SK-MEL-5 (cell line): ENCODE results near the gene WDR48. TPM values are rescaled to one million over a fixed set of nuclear protein-coding genes. Genes with fewer than 3 reads are reported as not detected.

Source experiments
- DNase-seq: peaks from one replicate; pipeline ENCODE4 v3.0.0-alpha.2; 2016; ENCODE audit warnings: low read depth, low spot score
- in situ Hi-C: cut with HindIII; loops from 2 replicates; pipeline ENCODE4 v1.10.0; 2016; ENCODE audit warnings: low sequenced_read_pairs, high pct_unique_total_duplicates, low pct_unique_long_range_greater_than_20kb
- total RNA-seq: library from RNA; depleted of rRNA; stranded (reverse); fragments of >200 nt; shearing (Covaris generic); gene quantifications from 2 replicates; pipeline ENCODE4 v1.2.3, GENCODE V29; 2014

The WDR48 gene
- total RNA-seq, 1 experiment from 2014 or later = 31.0 TPM

DNA sequence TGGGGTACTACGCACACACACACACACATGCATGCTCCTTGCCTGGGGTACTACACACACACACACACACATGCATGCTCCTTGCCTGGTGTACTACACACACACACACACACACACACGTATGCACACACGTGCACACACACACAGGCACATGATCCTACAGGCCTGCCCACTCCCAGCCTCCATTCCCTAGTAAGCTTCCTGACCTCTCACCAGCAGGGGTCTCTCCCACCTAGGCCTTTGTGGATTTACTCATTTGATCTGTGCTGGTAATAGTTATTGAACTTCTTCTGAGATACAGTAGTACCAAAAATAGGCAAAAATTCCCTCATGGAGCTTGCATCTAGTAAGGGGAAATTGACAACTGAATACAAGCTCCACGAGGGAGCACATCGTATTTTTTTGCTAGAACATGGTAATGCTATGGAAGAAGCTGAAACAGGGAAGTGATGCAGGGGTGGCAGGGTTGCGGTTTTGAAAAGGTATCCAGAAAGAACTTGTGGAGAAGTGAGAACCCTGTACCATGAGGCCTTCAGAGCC, 74.8 kb downstream of the WDR48 start:
- DNase-seq = peak; percentile 71
- in situ Hi-C loops = no loop called here

DNA sequence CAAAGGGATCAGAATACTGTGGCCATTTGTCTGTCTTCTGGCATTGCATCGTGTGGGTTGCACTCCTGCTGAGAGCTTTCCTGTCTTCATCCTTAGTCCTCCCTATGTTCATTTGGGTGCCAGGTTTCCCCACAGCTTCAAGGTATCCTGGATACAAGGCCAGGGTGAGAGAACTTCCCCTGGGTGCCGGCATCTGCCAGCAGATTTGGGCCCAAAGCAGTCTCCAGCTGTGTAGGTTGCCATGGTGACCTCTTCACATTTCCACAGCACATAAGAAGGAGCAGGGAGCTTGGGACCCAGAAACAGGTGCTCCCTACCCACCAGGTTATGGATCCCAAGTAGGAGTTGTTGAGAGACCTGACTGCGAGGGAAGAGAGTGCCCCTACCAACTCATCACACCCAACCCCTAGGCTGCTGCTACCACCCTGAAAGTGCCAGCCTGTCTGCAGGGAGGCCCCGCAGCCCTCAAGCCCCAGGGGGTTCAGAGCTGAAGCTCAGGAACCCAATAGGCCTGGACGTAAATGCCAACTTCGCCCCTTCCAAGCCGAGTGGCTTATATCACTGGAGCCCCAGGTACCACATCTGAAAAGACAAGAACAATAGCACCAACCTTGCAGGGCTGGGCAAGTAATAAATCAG, 75.6 kb downstream of the WDR48 start:
- DNase-seq = no peak
- in situ Hi-C loops = no loop called here

DNA sequence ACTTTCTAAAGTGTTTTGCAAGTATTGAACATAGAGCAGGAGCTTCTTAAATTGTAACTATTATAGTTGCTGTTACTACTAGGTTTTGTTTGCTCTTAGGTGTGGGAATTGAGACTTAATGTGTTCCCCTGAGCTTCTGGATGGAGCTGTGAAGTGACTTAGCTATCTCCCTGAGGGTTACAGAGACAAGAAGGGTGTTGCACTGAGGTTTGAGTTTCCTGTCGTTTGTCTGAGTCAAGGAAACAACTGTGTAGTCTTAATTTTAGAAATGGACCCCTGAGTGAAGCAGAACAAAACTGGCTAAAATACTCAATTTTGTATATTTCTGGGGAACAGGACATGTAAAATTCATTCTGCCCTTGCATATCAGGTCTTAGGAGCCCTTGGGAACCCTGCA, 76.1 kb downstream of the WDR48 start:
- no peak for DNase-seq
- in situ Hi-C loops = no loop called here

DNA sequence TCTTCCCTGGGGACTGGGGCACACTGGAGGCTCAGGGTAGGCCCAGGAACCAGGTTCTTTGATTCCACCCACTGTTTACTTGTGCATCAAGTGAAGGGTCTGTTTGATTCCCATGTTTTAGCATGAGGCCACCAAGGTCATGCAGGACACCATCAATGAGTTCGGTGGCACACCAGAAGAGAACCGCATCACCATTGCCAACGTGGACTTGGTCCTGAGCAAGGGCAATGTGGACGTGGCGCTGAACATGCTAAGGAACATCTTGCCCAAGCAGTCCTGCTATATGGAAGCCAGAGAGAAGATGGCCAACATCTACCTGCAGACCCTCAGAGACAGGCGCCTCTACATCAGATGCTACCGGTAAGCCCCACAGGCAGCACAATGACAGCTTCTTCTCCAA, 77.1 kb downstream of the WDR48 start:
- no peak for DNase-seq
- in situ Hi-C loops = no loop called here

DNA sequence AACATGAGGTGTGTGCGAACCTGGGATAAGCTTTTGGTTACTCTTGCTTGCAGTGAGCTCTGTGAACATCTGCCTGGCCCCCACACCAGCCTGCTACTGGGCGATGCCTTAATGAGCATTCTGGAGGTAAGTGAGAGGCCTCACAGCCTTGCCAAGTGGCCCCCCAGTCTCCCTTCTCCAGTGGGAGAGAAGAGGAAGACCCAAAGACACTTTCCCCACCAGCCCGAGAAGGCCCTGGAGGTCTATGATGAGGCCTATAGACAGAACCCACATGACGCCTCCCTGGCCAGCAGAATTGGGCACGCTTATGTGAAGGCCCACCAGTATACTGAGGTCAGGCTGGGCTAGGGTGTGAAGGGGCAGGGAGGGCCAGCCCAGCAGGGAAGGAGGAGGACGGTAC, 78.2 kb downstream of the WDR48 start:
- DNase-seq = no peak
- in situ Hi-C loops = no loop called here

DNA sequence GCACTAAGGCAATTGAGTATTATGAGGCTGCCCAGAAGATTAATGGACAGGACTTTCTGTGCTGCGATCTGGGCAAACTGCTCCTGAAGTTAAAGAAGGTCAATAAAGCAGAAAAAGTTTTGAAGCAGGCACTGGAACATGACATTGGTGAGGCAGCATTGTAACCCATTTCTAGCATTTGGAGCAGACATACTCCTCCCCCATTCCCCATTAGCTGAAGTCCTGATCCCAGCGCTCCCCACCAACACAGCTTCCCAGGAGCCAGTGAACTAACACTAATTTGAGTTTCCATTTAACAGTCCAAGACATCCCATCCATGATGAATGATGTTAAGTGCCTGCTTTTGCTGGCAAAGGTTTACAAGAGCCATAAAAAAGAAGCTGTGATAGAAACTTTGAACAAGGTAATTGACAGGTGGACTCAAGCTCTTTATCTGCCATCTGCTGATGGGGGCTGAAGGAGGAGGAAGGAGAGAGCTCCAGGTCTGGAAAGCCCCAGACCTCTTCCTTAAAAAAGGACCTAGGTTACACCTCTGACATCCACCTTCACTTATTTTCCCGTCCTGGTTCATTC, 79.0 kb downstream of the WDR48 start:
- in situ Hi-C loops = no loop called here
- no peak for DNase-seq

DNA sequence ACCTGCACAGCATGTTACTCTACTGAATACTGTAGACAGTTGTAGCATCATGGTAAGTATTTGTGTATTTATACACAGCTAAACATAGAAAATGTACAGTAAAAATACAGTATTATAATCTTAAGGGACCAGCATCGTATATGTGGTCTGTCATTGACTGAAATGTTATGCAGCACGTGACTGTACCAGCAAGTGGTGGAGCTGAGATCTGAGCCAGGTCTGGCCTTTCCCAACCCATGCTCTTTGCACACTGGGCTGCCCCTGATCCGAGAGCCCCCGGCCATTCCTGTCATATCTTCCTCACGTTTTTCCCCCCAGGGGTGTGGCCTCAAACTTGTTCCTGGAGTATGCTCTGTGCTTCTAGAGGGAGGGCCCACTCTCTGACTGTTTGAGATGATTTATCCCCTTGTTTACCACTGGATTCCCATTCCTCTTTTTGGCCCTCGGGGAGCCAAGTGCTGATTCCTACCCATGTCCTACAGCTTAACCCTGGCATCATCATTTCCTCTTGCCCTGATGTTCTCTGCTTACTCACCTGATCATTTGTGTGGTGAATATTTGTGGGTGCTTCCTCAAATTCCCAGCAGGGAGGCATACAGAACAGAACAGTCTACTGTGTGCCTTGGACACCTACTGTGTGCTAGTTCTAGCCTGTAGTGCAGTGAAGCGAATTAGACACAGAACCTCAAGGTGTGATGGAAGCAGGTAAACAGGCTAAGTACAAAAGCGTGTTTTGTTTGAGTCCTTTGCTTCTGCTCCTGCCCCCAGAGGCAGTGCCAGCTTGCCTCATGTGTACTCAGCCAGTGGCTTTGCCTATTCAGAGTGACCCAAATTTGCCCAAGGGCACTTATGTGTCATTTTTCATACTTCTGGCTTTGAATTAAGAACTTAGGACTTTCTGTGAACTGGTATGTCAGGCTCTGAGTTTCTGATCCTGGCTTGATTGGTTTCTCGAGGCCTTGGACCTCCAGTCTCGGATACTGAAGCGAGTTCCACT, 80.6 kb downstream of the WDR48 start:
- in situ Hi-C loops = no loop called here
- DNase-seq = no peak

DNA sequence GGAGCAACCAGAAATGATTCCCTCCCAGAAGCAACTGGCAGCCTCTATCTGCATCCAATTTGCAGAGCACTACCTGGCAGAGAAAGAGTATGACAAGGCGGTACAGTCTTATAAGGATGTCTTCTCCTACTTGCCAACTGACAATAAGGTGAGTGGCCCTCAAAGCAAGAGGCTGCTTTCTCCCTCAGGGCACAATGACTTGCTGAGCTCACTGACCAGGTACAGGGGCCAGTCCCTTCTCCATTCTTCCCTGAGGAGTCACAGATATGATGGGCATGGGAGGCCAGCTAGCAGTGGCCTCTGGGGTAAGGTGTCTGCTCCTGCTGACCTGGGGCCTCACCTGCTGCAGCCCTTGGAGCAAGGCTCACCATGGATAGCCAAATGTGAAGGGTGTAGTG, 81.3 kb downstream of the WDR48 start:
- no peak for DNase-seq
- in situ Hi-C loops = no loop called here

DNA sequence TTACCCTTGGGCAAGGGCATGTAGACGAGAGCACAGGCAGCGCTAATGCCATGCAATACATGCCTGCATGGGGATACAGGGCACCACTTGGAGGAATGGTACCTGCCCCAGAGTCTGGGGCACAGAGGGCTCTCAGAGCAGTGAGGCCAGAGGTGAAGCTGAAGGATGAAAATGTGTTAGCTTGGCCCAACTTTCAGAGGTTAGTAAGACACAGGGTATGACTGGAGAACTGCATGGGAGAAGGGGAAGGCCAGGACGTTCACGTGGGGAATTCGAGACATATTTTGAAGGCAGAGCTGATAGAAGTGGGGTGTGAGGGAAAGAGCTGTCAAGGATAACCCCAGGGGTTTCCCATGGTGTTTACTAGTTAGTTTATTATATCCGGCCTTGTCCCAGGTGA, 82.0 kb downstream of the WDR48 start:
- in situ Hi-C loops = no loop called here
- no peak for DNase-seq

DNA sequence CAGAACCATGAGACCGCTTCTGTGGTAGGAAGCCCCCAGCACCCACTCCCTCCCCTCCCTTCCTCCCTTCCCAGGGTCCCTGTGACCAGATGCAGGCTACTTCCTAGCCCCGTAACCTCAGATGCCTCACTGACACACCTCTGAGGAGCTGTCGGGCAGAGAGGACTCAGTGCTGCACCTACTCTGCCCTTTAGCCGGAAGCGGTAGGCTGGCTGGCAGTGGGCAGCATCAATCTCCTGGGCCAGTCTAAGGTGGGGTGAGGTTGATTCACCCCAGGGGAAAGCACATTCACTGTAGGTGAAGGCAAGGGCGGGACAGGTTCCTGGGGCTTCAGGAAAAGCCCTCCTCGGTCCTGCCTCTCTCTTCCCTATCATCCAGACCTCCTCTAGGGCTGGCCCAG, 82.5 kb downstream of the WDR48 start:
- DNase-seq = no peak
- in situ Hi-C loops = no loop called here

DNA sequence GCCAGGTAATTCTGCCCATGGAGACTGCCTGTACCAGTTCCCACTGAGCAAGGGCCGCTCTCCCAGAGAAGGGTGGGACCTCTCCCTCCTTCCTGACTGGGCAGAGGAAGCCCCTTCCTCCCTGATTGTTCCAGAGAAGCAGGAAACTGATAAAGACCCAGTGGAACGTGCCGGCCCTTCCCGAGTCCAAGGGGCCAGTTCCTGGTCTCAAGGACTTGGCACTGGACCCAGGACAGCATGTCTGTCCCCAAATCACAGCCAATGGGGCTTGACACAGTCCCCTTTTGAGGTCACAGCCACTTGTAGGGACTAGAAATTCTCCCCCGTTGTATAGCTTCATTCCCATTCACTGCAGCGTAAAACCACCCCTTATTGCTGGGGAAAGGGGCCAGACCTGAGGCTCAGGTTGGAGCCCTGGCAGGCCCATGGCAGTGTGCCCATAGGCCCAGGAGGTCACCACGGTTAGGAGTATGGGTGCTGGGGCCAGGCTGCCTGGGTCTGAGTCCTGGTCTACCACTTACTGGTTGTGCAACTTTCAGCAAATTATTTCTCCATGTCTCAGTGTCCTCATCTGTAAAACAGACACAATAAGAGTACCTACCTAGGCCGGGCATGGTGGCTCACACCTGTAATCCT, 83.5 kb downstream of the WDR48 start:
- in situ Hi-C loops = no loop called here
- DNase-seq = no peak

DNA sequence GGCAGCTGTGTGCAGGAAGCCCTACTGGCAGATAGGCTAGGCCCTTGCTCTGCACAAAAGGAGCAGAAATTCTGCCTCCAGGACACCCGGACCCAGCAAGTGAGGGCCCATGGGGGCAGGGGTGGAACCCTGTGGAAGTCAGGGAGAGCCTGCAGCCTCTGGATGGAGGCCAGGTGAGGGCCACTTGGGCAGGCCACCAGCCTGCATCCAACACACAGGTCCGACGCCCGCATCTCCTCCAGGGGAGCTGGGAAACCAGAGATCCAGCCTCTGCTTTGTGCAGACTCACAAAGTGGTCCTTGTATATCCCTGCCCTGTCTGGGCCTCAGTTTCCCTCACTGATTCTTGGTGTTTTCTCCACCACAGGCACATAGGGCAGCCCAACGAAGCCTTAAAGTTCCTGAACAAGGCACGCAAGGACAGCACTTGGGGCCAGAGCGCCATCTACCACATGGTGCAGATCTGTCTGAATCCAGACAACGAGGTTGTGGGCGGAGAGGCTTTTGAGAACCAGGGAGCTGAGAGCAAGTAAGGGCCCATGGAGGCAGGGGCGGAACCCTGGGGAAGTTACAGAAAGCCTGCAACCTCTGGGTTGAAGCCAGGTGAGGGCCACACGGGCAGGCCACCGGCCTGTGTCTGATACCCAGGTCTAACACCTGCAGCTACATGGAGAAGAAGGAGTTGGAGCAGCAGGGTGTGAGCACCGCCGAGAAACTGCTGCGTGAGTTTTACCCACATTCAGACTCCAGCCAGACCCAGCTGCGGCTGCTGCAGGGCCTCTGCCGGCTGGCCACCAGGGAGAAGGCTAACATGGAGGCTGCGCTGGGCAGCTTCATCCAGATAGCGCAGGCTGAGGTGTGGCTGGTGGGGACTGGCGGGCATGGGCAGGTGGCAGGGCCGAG, 85.0 kb downstream of the WDR48 start:
- DNase-seq = no peak

DNA sequence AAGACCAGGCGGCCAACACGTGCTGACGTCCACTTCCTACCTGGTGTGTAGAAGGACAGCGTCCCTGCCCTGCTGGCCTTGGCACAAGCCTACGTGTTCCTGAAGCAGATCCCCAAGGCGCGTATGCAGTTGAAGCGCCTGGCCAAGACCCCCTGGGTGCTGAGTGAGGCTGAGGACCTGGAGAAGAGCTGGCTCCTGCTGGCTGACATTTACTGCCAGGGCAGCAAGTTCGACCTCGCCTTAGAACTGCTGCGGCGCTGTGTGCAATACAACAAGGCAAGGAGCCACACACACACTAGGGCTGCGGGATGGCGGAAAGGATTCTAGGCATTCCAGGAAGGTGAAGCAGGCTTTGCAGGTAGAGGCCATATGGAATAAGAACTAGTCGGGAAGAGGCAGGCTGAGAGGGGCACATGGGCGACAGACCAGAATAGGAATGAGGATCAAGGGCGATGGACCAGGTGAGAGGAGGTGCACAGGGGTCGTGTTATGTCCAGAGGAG, 85.7 kb downstream of the WDR48 start:
- in situ Hi-C loops = no loop called here
- DNase-seq = no peak

More for the DNA sequence above, 85.0 kb downstream of the WDR48 start:
- in situ Hi-C loops = no loop called here

DNA sequence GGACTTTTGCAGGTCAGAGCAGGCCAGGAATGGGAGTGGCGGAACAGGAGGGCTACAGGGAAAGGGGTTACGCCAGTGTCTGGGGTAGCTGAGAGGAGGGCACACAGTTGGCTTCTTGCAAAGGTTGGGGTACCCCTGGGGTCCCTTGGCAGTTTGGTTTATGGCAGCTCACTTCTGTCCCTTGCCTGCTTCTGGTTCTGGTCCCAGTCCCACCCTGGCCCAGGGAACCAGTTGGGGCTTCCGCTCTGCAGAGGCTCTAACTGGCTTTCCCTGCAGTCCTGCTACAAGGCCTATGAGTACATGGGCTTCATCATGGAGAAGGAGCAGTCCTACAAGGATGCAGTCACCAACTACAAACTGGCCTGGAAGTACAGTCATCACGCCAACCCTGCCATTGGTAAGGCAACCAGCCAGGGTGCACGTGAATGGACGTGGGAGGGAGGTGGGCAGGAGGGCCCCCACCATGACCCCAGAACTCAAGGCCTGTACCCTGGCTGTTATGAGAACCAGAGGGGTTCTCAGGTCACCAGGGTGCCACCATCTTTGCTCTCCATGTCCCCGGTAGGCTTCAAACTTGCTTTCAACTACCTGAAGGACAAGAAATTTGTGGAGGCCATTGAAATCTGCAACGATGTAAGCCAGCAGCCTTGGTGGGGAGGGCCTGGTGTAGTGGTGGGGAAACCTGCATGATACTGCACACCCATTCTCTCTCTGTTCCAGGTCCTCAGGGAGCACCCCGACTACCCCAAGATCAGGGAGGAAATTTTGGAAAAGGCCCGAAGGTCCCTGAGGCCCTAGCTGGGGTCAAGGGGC, 86.4 kb downstream of the WDR48 start:
- in situ Hi-C loops = no loop called here

DNA sequence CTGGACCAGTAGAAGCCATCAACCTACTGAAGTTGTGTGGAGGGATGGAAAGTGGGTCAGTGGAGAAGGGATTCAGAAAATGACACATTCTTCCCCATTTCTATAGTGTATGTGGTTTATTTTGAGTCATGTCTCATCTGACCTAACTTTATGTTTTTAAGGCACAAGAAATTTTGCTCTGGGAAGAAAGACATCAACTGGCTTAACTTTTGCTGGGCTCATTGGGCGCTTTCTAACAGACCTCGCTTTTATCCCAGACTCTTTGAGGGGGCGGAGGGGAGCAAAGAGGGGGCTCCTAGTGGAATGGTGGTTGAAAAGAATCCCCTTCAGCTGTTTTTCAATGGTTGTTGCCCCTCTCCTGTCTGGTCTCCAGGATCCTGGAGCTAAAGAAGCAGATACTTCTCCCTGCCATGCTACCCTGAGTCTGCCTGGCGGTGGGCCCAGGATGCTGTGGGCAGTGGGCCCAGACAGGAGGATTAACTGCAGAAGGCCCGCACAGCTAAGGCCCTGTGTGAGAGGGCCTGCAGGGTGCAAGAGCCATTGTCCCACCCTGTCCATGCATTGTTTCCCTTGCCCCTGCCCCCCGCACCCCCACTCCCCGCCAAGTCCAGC, 87.1 kb downstream of the WDR48 start:
- DNase-seq = no peak
- in situ Hi-C loops = no loop called here

More for the DNA sequence above, 86.4 kb downstream of the WDR48 start:
- no peak for DNase-seq

DNA sequence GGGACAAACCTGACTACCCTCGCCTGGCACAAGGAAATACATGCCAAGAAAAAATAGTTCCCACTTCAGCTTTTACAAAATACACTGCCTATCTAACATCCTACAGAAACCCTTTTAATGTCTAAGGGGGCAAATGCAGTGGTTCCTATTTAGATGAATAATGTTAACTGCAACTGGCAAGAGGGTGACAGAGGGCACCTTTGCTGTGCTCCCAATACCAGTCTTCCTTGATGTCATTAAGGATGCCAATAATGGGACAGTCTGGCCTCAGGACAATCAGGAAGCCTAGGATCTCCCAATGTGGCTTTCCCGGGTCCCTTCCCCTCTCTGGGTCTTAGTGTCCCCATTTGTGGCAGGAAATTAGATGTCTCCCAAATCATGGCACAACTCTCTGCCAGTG, 87.6 kb downstream of the WDR48 start:
- in situ Hi-C loops = no loop called here
- no peak for DNase-seq
